ENCODE measurements around the gene MYO9B.

The MYO9B gene

GRCh38 chr19:17256130-17256529, 180.6 kb downstream of the MYO9B start:
- Histone ChIP-seq H3K27ac (no peak overlapping the region), H3K4me3 (ENCODE audit: low read depth, low read length) (no peak overlapping the region), H3K36me3 (replicated peaks) (no peaks in the 10 kb centered on the region), H3K27me3 (replicated peaks) (no peaks in the 10 kb centered on the region)
- no peak for DNase-seq
- in situ Hi-C loops (cut with HindIII; ENCODE audit: low pct_ligation_motif_present, low sequenced_read_pairs) = no loop called here
- TF ChIP-seq, protein P1, sequence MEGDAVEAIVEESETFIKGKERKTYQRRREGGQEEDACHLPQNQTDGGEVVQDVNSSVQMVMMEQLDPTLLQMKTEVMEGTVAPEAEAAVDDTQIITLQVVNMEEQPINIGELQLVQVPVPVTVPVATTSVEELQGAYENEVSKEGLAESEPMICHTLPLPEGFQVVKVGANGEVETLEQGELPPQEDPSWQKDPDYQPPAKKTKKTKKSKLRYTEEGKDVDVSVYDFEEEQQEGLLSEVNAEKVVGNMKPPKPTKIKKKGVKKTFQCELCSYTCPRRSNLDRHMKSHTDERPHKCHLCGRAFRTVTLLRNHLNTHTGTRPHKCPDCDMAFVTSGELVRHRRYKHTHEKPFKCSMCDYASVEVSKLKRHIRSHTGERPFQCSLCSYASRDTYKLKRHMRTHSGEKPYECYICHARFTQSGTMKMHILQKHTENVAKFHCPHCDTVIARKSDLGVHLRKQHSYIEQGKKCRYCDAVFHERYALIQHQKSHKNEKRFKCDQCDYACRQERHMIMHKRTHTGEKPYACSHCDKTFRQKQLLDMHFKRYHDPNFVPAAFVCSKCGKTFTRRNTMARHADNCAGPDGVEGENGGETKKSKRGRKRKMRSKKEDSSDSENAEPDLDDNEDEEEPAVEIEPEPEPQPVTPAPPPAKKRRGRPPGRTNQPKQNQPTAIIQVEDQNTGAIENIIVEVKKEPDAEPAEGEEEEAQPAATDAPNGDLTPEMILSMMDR (IDR thresholded peaks at IDR 0.05; ENCODE audit: low read depth, low read length, missing control alignments) = no peak

- Histone ChIP-seq H3K4me3 (ENCODE audit: low read depth, low read length) (no peak overlapping the region), H3K27me3 (replicated peaks) (no peaks in the 10 kb centered on the region), H3K36me3 (replicated peaks) (no peaks in the 10 kb centered on the region), H3K27ac (no peak overlapping the region)
- TF ChIP-seq, protein P1 (IDR thresholded peaks at IDR 0.05; ENCODE audit: low read depth, low read length, missing control alignments) = no peak
- DNase-seq = no peak
- in situ Hi-C loops (cut with HindIII; ENCODE audit: low pct_ligation_motif_present, low sequenced_read_pairs) = no loop called here
These were observed 183.7 kb downstream of the MYO9B start for GRCh38 chr19:17259118-17259780.

DNA sequence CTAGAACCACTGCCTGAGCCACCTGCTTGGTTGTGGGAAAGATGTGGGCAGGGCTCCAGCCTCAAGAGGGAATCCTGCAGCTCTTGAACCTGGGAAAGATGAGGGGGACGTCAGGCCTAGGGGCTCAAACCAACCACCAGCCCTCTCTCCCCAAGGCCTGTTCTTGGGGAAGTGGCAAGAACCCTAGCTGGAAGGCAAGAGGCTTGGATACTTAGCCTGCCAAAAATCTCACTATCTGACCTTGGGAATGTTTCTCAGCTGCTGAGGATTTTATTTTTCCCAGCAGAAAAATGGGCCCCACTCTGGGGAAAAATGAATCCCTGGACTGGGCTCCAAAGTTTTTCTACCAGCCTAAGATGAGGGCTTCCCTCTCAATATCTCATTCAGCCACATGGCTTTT, 184.4 kb downstream of the MYO9B start:
- TF ChIP-seq, protein P1 (IDR thresholded peaks at IDR 0.05; ENCODE audit: low read depth, low read length, missing control alignments) = no peak
- in situ Hi-C loops (cut with HindIII; ENCODE audit: low pct_ligation_motif_present, low sequenced_read_pairs) = no loop called here
- no peaks in the 10 kb centered on the region for H3K36me3 ChIP-seq (replicated peaks)
- H3K27me3 ChIP-seq (replicated peaks) = no peaks in the 10 kb centered on the region
- H3K4me3 ChIP-seq (ENCODE audit: low read depth, low read length) = no peak overlapping the region
- DNase-seq = no peak
- no peak overlapping the region for H3K27ac ChIP-seq

- H3K36me3 ChIP-seq (replicated peaks) = no peaks in the 10 kb centered on the region
- in situ Hi-C loops (cut with HindIII; ENCODE audit: low pct_ligation_motif_present, low sequenced_read_pairs) = no loop called here
- no peak overlapping the region for H3K27ac ChIP-seq
- DNase-seq = peak; percentile 48
- no peak overlapping the region for H3K4me3 ChIP-seq (ENCODE audit: low read depth, low read length)
- no peaks in the 10 kb centered on the region for H3K27me3 ChIP-seq (replicated peaks)
- TF ChIP-seq, protein P1 (IDR thresholded peaks at IDR 0.05; ENCODE audit: low read depth, low read length, missing control alignments) = peak; percentile 94
These were observed 185.3 kb downstream of the MYO9B start for GRCh38 chr19:17260842-17261325.

DNA sequence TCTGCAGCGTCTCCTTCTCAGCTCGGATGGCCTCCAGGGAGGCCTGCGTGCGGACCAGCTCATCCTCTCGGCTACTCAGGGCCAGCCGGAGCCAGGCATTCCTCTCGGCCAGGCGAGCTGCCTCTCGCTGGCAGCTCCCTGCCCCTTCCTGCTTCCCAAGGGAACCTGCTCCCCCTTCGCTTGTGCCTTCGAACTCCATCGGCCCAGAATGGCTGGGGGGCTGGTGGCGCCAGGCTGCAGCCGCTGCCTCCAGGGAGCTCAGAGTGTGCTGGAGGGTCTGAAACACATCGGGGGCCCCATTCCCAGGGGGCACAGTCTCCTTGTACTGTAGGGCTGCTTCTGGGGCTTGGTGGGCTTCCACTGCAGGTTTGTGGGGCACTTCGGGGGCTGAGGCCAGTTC, 187.0 kb downstream of the MYO9B start:
- Histone ChIP-seq H3K36me3 (replicated peaks) (no peaks in the 10 kb centered on the region), H3K27ac (no peak overlapping the region), H3K4me3 (ENCODE audit: low read depth, low read length) (no peak overlapping the region), H3K27me3 (replicated peaks) (no peaks in the 10 kb centered on the region)
- TF ChIP-seq, protein P1 (IDR thresholded peaks at IDR 0.05; ENCODE audit: low read depth, low read length, missing control alignments) = no peak
- in situ Hi-C loops (cut with HindIII; ENCODE audit: low pct_ligation_motif_present, low sequenced_read_pairs) = no loop called here
- no peak for DNase-seq

All from brain microvascular endothelial cell (primary cell).